ENCODE data around the gene PPME1.

DNA sequence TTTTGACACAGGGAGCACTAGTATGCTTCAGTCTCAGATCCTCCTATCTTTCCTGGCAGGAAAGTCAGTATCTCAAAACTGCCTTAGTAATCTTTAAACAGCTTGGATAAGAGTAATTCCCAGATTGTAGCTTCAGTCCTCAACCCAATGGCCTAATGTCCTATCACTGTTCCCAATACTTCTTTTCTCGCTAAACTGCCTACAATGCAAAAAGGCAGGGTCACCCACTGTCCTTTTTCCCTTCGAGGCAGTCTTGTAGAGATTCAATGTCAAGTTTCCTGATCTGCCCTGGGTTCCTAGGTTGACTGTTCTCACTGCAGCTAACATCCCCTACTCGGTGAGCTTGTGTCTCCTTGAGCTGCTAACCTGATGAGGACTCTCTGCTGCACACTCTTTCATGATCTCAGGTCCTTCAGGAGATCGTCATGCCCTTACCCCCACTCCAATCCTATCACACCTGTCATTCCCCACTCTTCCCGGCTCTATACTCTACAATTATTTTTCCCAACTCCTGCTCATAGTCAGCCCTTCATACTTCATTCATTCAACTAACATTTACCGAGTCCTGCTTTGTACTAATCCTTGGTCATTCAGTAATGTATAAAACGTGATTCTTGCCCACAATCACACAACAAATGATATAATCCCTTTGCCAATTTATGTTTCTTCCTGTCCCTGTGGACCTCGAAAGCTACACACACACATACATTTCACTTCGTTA lies 1.2 kb upstream of the PPME1 start:
- TF ChIP-seq, protein P1, sequence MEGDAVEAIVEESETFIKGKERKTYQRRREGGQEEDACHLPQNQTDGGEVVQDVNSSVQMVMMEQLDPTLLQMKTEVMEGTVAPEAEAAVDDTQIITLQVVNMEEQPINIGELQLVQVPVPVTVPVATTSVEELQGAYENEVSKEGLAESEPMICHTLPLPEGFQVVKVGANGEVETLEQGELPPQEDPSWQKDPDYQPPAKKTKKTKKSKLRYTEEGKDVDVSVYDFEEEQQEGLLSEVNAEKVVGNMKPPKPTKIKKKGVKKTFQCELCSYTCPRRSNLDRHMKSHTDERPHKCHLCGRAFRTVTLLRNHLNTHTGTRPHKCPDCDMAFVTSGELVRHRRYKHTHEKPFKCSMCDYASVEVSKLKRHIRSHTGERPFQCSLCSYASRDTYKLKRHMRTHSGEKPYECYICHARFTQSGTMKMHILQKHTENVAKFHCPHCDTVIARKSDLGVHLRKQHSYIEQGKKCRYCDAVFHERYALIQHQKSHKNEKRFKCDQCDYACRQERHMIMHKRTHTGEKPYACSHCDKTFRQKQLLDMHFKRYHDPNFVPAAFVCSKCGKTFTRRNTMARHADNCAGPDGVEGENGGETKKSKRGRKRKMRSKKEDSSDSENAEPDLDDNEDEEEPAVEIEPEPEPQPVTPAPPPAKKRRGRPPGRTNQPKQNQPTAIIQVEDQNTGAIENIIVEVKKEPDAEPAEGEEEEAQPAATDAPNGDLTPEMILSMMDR (IDR thresholded peaks at IDR 0.05): no peak
- TF ChIP-seq POLR2A (IDR thresholded peaks at IDR 0.05) (no peak), POLR2AphosphoS5 (IDR thresholded peaks at IDR 0.05; ENCODE audit: insufficient read depth in 1 of 2, low read depth in 1 of 2) (no peak)

Data from vagina (tissue), 2 donors.